GM18907 (cell line): ENCODE results near the gene RERE.
"Not testable (repeated sequence)": the region's sequence is repeated elsewhere in the genome, so short reads cannot be mapped to it uniquely, and the experiment has no call there.

Experiments used
- ATAC-seq: cut with Tn5 transposase; IDR thresholded peaks from one replicate; pipeline ENCODE4 v1.9.1; 2021; ENCODE audit warnings: mild to moderate bottlenecking, moderate library complexity; ENCODE audit not compliant: unreplicated experiment

RERE gene

GRCh38 chr1:8621034-8621582 lies 196.3 kb downstream of the RERE start:
- ATAC-seq, result not testable (repeated sequence)

- ATAC-seq, result not testable (repeated sequence)
Measured at GRCh38 chr1:8619917-8620502, 197.4 kb downstream of the RERE start.

GRCh38 chr1:8619419-8619818 lies 198.0 kb downstream of the RERE start:
- not testable (repeated sequence) for ATAC-seq

GRCh38 chr1:8616791-8617190 lies 200.6 kb downstream of the RERE start:
- ATAC-seq, result not testable (repeated sequence)

GRCh38 chr1:8611634-8612515 lies 205.6 kb downstream of the RERE start:
- ATAC-seq, result not testable (repeated sequence)

GRCh38 chr1:8607906-8608305 lies 209.5 kb downstream of the RERE start:
- ATAC-seq, result no peak

GRCh38 chr1:8604041-8604945 lies 213.1 kb downstream of the RERE start:
- peak; percentile 86 for ATAC-seq

GRCh38 chr1:8603220-8603616 lies 214.2 kb downstream of the RERE start:
- ATAC-seq, result no peak

GRCh38 chr1:8602471-8603219 lies 214.8 kb downstream of the RERE start:
- ATAC-seq, result no peak

GRCh38 chr1:8600336-8600735 lies 217.1 kb downstream of the RERE start:
- no peak for ATAC-seq

GRCh38 chr1:8599646-8600212 lies 217.7 kb downstream of the RERE start:
- no peak for ATAC-seq

- no peak for ATAC-seq
Measured at GRCh38 chr1:8598783-8599182, 218.7 kb downstream of the RERE start.

- ATAC-seq, result no peak
Measured at GRCh38 chr1:8598060-8598724, 219.2 kb downstream of the RERE start.

- no peak for ATAC-seq
Measured at GRCh38 chr1:8597455-8597854, 220.0 kb downstream of the RERE start.

- peak; percentile 55 for ATAC-seq
Measured at GRCh38 chr1:8595941-8596340, 221.5 kb downstream of the RERE start.

GRCh38 chr1:8595332-8595731 lies 222.1 kb downstream of the RERE start:
- no peak for ATAC-seq

- ATAC-seq, result not testable (repeated sequence)
Measured at GRCh38 chr1:8593292-8593691, 224.1 kb downstream of the RERE start.

- ATAC-seq, result no peak
Measured at GRCh38 chr1:8591569-8591968, 225.9 kb downstream of the RERE start.

GRCh38 chr1:8590721-8591351 lies 226.6 kb downstream of the RERE start:
- ATAC-seq, result no peak
